H9 (cell line): ENCODE data around the gene SEC23A. TPM values are rescaled to one million over a fixed set of nuclear protein-coding genes. Genes with fewer than 3 reads are reported as not detected.

Source experiments
- DNase-seq: peaks from one replicate; pipeline ENCODE4 v3.0.0-alpha.2; 2017
- H2AFZ ChIP-seq: one replicate; pipeline ENCODE4 v1.6.1; 2013; ENCODE audit warnings: mild to moderate bottlenecking, low read length, control low read depth, moderate library complexity
- H2AK5ac ChIP-seq: 2 replicates; pipeline ENCODE4 v1.6.1; 2013; ENCODE audit warnings: low read length, control low read depth, mixed read lengths; ENCODE audit not compliant: insufficient read length
- H2BK120ac ChIP-seq: one replicate; pipeline ENCODE4 v1.6.1; 2013; ENCODE audit warnings: low read depth, mild to moderate bottlenecking, low read length, control low read depth, inconsistent platforms; ENCODE audit not compliant: poor library complexity, severe bottlenecking
- H2BK12ac ChIP-seq: 2 replicates; pipeline ENCODE4 v1.6.1; 2013; ENCODE audit warnings: low read length, control low read depth, mixed read lengths, low read depth; ENCODE audit not compliant: insufficient read length
- H2BK15ac ChIP-seq: 2 replicates; pipeline ENCODE4 v1.6.1; 2013; ENCODE audit warnings: low read depth, low read length, control low read depth
- H2BK20ac ChIP-seq: one replicate; pipeline ENCODE4 v1.6.1; 2013; ENCODE audit warnings: low read depth, mild to moderate bottlenecking, low read length, control low read depth, inconsistent platforms; ENCODE audit not compliant: poor library complexity, severe bottlenecking
- H2BK5ac ChIP-seq: 2 replicates; pipeline ENCODE4 v1.6.1; 2013; ENCODE audit warnings: low read length, control low read depth, mixed read lengths; ENCODE audit not compliant: insufficient read length
- H3K14ac ChIP-seq: 2 replicates; pipeline ENCODE4 v1.6.1; 2013; ENCODE audit warnings: low read length, control low read depth; ENCODE audit not compliant: insufficient read depth
- H3K18ac ChIP-seq: 2 replicates; pipeline ENCODE4 v1.6.1; 2013; ENCODE audit warnings: low read depth, mild to moderate bottlenecking, mixed read lengths, low read length, control low read depth; ENCODE audit not compliant: insufficient read length
- H3K23ac ChIP-seq: 2 replicates; pipeline ENCODE4 v1.6.1; 2013; ENCODE audit warnings: low read length, control low read depth, mixed read lengths, low read depth; ENCODE audit not compliant: insufficient read length
- H3K23me2 ChIP-seq: 2 replicates; pipeline ENCODE4 v1.6.1; 2013; ENCODE audit warnings: low read depth, mild to moderate bottlenecking, mixed read lengths, low read length, control low read depth; ENCODE audit not compliant: insufficient read length, poor library complexity, severe bottlenecking
- H3K27ac ChIP-seq: 2 replicates; pipeline ENCODE4 v1.5.1; 2013; ENCODE audit warnings: low read length, control low read depth, mixed read lengths, low read depth; ENCODE audit not compliant: insufficient read length
- H3K27me3 ChIP-seq: 2 replicates; pipeline ENCODE4 v1.6.1; 2013; ENCODE audit warnings: low read length, control low read depth, inconsistent platforms; ENCODE audit not compliant: insufficient read depth
- H3K4ac ChIP-seq: 2 replicates; pipeline ENCODE4 v1.6.1; 2013; ENCODE audit warnings: low read depth, mild to moderate bottlenecking, control low read depth, inconsistent platforms, low read length, moderate library complexity
- H3K4me1 ChIP-seq: 2 replicates; pipeline ENCODE4 v1.6.1; 2013; ENCODE audit warnings: low read length, control low read depth, inconsistent platforms; ENCODE audit not compliant: insufficient read depth
- H3K4me2 ChIP-seq: 2 replicates; pipeline ENCODE4 v1.6.1; 2013; ENCODE audit warnings: low read length, control low read depth, mixed read lengths; ENCODE audit not compliant: insufficient read length, insufficient read depth
- H3K56ac ChIP-seq: 2 replicates; pipeline ENCODE4 v1.6.1; 2013; ENCODE audit warnings: low read depth, mild to moderate bottlenecking, mixed read lengths, low read length, control low read depth; ENCODE audit not compliant: insufficient read length
- H3K79me1 ChIP-seq: 2 replicates; pipeline ENCODE4 v1.6.1; 2013; ENCODE audit warnings: low read depth, mild to moderate bottlenecking, moderate library complexity, low read length, control low read depth, inconsistent platforms; ENCODE audit not compliant: insufficient read depth, poor library complexity, severe bottlenecking
- H3K79me2 ChIP-seq: 2 replicates; pipeline ENCODE4 v1.6.1; 2013; ENCODE audit warnings: low read length, control low read depth, inconsistent platforms; ENCODE audit not compliant: insufficient read depth
- H3K9ac ChIP-seq: 2 replicates; pipeline ENCODE4 v1.6.1; 2013; ENCODE audit warnings: low read length, control low read depth, mixed read lengths; ENCODE audit not compliant: insufficient read length; ENCODE audit errors: extremely low read depth
- H3K9me3 ChIP-seq: one replicate; pipeline ENCODE4 v1.6.1; 2013; ENCODE audit warnings: low read depth, low read length, inconsistent platforms; ENCODE audit not compliant: control insufficient read depth
- H3T11ph ChIP-seq: one replicate; pipeline ENCODE4 v1.6.1; 2013; ENCODE audit warnings: mild to moderate bottlenecking, low read length, control low read depth, inconsistent platforms
- H4K20me1 ChIP-seq: one replicate; pipeline ENCODE4 v1.6.1; 2013; ENCODE audit not compliant: control insufficient read depth, insufficient read length, insufficient read depth
- H4K5ac ChIP-seq: 2 replicates; pipeline ENCODE4 v1.6.1; 2013; ENCODE audit warnings: low read depth, mild to moderate bottlenecking, mixed read lengths, low read length, control low read depth; ENCODE audit not compliant: insufficient read length
- H4K8ac ChIP-seq: replicated peaks from 2 replicates; pipeline ENCODE4 v1.6.1; 2013; ENCODE audit warnings: low read length, control low read depth, mixed read lengths, low read depth; ENCODE audit not compliant: insufficient read length
- H4K91ac ChIP-seq: 2 replicates; pipeline ENCODE4 v1.6.1; 2013; ENCODE audit warnings: low read depth, mild to moderate bottlenecking, moderate library complexity, mixed read lengths, low read length, control low read depth; ENCODE audit not compliant: insufficient read length
- H3K27ac Mint-ChIP-seq, 3 experiments: 2 replicates in 2 of 3; 3 replicates in 1 of 3; pipeline ENCODE4 v1.8.0; 2020 to 2021; ENCODE audit warnings: mixed read lengths in 3 of 3, mild to moderate bottlenecking in 1 of 3, moderate library complexity in 1 of 3
- H3K27me3 Mint-ChIP-seq: 2 replicates; pipeline ENCODE4 v1.8.0; 2021; ENCODE audit warnings: low read depth, mild to moderate bottlenecking, moderate library complexity, mixed read lengths
- H3K36me3 Mint-ChIP-seq, 3 experiments: 2 replicates in 2 of 3; 3 replicates in 1 of 3; pipeline ENCODE4 v1.8.0; 2020 to 2021; ENCODE audit warnings: low read depth in 3 of 3, mixed read lengths in 3 of 3; ENCODE audit not compliant: insufficient read depth in 1 of 3
- H3K4me1 Mint-ChIP-seq, 2 experiments: 2 replicates each; pipeline ENCODE4 v1.8.0; 2020; ENCODE audit warnings: mixed read lengths in 2 of 2
- H3K4me3 Mint-ChIP-seq, 2 experiments: 2 replicates in 1 of 2; 3 replicates in 1 of 2; pipeline ENCODE4 v1.8.0; 2020 to 2021; ENCODE audit warnings: mild to moderate bottlenecking in 2 of 2, mixed read lengths in 2 of 2, moderate library complexity in 1 of 2
- H3K9me3 Mint-ChIP-seq, 2 experiments: 2 replicates in 1 of 2; 3 replicates in 1 of 2; pipeline ENCODE4 v1.8.0; 2020; ENCODE audit warnings: mild to moderate bottlenecking in 2 of 2, mixed read lengths in 2 of 2, moderate library complexity in 1 of 2
- WGBS: extraction: QIAGEN DNeasy Blood & Tissue Kit; methylation state at CpG from one replicate; pipeline ENCODE4 v1.1.7; 2013; ENCODE audit warnings: missing lambda C conversion rate, low lambda C conversion rate, mixed read lengths; ENCODE audit not compliant: insufficient read length; ENCODE audit errors: extremely low coverage; 5-methylcytosine and 5-hydroxymethylcytosine counted together
- total RNA-seq: library from RNA; stranded (reverse); gene quantifications from 2 replicates; pipeline ENCODE4 v1.2.1, GENCODE V29; 2021
- TF ChIP-seq, protein P1 (sequence below): fragments of 200-600 bp; sonication (generic); conservative IDR thresholded peaks from 3 replicates; pipeline ENCODE4 v1.8.0; 2021; ENCODE audit warnings: antibody characterized with exemption, mild to moderate bottlenecking

SEC23A gene
- total RNA-seq, 1 experiment from 2014 or later, result 55.3 TPM

DNA sequence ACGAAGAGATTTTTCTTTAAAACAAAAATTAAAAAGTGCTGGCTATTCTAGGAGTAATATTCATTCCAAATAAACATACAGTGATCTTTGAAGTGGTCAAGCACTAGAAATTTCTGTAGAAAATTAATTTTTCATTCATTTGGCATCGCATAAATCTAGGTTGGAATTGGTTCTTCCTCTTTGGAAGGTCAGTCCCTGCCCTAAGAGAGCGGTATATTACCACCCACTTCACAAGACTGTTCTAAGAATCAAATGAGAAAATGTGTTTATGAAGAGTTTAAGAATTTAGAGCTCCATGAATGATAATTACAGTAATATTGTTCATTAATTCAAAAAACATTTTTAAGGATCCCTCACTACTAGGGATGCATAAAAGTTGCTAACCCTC lies 10.6 kb upstream of the SEC23A start:
- no peak overlapping the region for H2BK15ac ChIP-seq
- H3K27ac ChIP-seq, result no peak overlapping the region

More for the DNA sequence above, 10.6 kb upstream of the SEC23A start:
- Mint-ChIP-seq H3K27me3 (no peaks in the 10 kb centered on the region), H3K27ac (no peak overlapping the region), H3K4me3 (peak overlapping the region; percentile 92 to 94), H3K9me3 (no peaks in the 10 kb centered on the region; a peak in 1 of 5 replicates), H3K4me1 (peaks cover 8 to 13% of the 10 kb centered on the region in 2 experiments), H3K36me3 (peaks cover 8 to 23% (median 13%) of the 10 kb centered on the region in 3 experiments; a peak in 6 of 7 replicates)
- Histone ChIP-seq H3K79me2 (no peaks in the 10 kb centered on the region; the same call in 1 of the 2 replicates), H2BK20ac (no peak overlapping the region), H3K18ac (no peak overlapping the region), H2AK5ac (no peak overlapping the region), H3K4me2 (peak overlapping the region; percentile 69), H4K5ac (no peak overlapping the region), H3K27me3 (no peaks in the 10 kb centered on the region), H4K20me1 (no peaks in the 10 kb centered on the region), H3K4ac (no peak overlapping the region), H3K23me2 (no peaks in the 10 kb centered on the region), H3K4me1 (no peaks in the 10 kb centered on the region; the same call in 1 of the 2 replicates), H2BK12ac (no peak overlapping the region), H2AFZ (no peak overlapping the region), H3K9me3 (no peaks in the 10 kb centered on the region), H4K91ac (no peak overlapping the region), H2BK5ac (no peak overlapping the region), H2BK120ac (no peak overlapping the region), H3K79me1 (no peaks in the 10 kb centered on the region), H3K9ac (peak overlapping the region; percentile 59), H3K23ac (no peak overlapping the region), H3T11ph (no peak overlapping the region), H3K56ac (no peak overlapping the region), H3K14ac (no peak overlapping the region), H4K8ac (no peak overlapping the region)
- no peak for DNase-seq
- no CpG with 5 or more reads among the region's 3 CpGs for WGBS
- TF ChIP-seq, protein P1, sequence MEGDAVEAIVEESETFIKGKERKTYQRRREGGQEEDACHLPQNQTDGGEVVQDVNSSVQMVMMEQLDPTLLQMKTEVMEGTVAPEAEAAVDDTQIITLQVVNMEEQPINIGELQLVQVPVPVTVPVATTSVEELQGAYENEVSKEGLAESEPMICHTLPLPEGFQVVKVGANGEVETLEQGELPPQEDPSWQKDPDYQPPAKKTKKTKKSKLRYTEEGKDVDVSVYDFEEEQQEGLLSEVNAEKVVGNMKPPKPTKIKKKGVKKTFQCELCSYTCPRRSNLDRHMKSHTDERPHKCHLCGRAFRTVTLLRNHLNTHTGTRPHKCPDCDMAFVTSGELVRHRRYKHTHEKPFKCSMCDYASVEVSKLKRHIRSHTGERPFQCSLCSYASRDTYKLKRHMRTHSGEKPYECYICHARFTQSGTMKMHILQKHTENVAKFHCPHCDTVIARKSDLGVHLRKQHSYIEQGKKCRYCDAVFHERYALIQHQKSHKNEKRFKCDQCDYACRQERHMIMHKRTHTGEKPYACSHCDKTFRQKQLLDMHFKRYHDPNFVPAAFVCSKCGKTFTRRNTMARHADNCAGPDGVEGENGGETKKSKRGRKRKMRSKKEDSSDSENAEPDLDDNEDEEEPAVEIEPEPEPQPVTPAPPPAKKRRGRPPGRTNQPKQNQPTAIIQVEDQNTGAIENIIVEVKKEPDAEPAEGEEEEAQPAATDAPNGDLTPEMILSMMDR, result no peak
